ENCODE results near the gene TSC2. TPM values are rescaled to one million over a fixed set of nuclear protein-coding genes. Genes with fewer than 3 reads are reported as not detected.

Gene TSC2
- total and polyA plus RNA-seq, 8 donors, result 40.8 to 369 (median 76.0) TPM

GRCh38 chr16:2053897-2054296 lies 6.1 kb downstream of the TSC2 start:
- peak overlapping the region in 2 of 5 donors; percentile 63 to 73 for H3K27ac ChIP-seq
- no peaks in the 10 kb centered on the region for H3K27me3 ChIP-seq
- intact Hi-C loops (cut with DNase I; ENCODE audit: low total_unique reads), result no loop called here
- WGBS, 5 donors, result 94 to 97% (median 96%) methylated on average over 10 to 17 of the region's 17 CpGs
- peaks cover 9 to 16% (median 15%) of the 10 kb centered on the region in 4 donors for H3K4me1 ChIP-seq
- DNase-seq, result no peak
- TF ChIP-seq EP300 (IDR thresholded peaks at IDR 0.05) (no peak), POLR2AphosphoS5 (IDR thresholded peaks at IDR 0.05) (no peak), CTCF (IDR thresholded peaks at IDR 0.05) (no peak), POLR2A (IDR thresholded peaks at IDR 0.05) (no peak)
- peaks cover 38 to 87% (median 85%) of the 10 kb centered on the region in 4 donors for H3K36me3 ChIP-seq
- no peaks in the 10 kb centered on the region for H3K9me3 ChIP-seq
- no peak overlapping the region for H3K4me3 ChIP-seq

GRCh38 chr16:2054543-2055245 lies 6.9 kb downstream of the TSC2 start:
- H3K27ac ChIP-seq, result peak overlapping the region; percentile 42 to 77 (median 63)
- WGBS, 5 donors, result 43 to 65% (median 45%) methylated on average over 19 to 29 of the region's 29 CpGs
- peaks cover 38 to 95% (median 92%) of the 10 kb centered on the region in 4 donors for H3K36me3 ChIP-seq
- peak; percentile 71 to 93 for DNase-seq
- no peak for TF ChIP-seq EP300 (IDR thresholded peaks at IDR 0.05)
- TF ChIP-seq POLR2A (IDR thresholded peaks at IDR 0.05), result no peak
- peak in 2 of 3 donors; percentile 33 to 52 for TF ChIP-seq POLR2AphosphoS5 (IDR thresholded peaks at IDR 0.05)
- no peak for TF ChIP-seq CTCF (IDR thresholded peaks at IDR 0.05)
- no peaks in the 10 kb centered on the region for H3K9me3 ChIP-seq
- intact Hi-C loops (cut with DNase I; ENCODE audit: low total_unique reads), result no loop called here
- H3K27me3 ChIP-seq, result no peaks in the 10 kb centered on the region
- H3K4me1 ChIP-seq, result peaks cover 5 to 12% (median 10%) of the 10 kb centered on the region in 4 donors
- no peak overlapping the region for H3K4me3 ChIP-seq

- no peak overlapping the region for H3K27ac ChIP-seq
- intact Hi-C loops (cut with DNase I; ENCODE audit: low total_unique reads), result no loop called here
- H3K4me1 ChIP-seq, result peaks cover 5 to 12% (median 10%) of the 10 kb centered on the region in 4 donors
- no peak overlapping the region for H3K4me3 ChIP-seq
- H3K27me3 ChIP-seq, result no peaks in the 10 kb centered on the region
- H3K9me3 ChIP-seq, result no peaks in the 10 kb centered on the region
- peak in 1 of 2 donors; percentile 33 for DNase-seq
- H3K36me3 ChIP-seq, result peaks cover 43 to 99% (median 94%) of the 10 kb centered on the region in 4 donors
- no peak for TF ChIP-seq POLR2A (IDR thresholded peaks at IDR 0.05)
- no peak for TF ChIP-seq EP300 (IDR thresholded peaks at IDR 0.05)
- TF ChIP-seq CTCF (IDR thresholded peaks at IDR 0.05), result peak in 1 of 7 experiments; percentile 10
- no peak for TF ChIP-seq POLR2AphosphoS5 (IDR thresholded peaks at IDR 0.05)
- 77 to 86% (median 81%) methylated on average over 11 to 15 of the region's 15 CpGs for WGBS, 5 donors
These were observed 8.3 kb downstream of the TSC2 start for GRCh38 chr16:2056077-2056476.

GRCh38 chr16:2056681-2057407 lies 9.1 kb downstream of the TSC2 start:
- Histone ChIP-seq H3K27me3 (no peaks in the 10 kb centered on the region), H3K27ac (no peak overlapping the region), H3K4me3 (no peak overlapping the region), H3K9me3 (no peaks in the 10 kb centered on the region), H3K36me3 (peaks cover 41 to 99% (median 94%) of the 10 kb centered on the region in 4 donors), H3K4me1 (peaks cover 5 to 12% (median 10%) of the 10 kb centered on the region in 4 donors)
- no peak for DNase-seq
- intact Hi-C loops (cut with DNase I; ENCODE audit: low total_unique reads), result no loop called here
- no peak for TF ChIP-seq EP300 (IDR thresholded peaks at IDR 0.05)
- no peak for TF ChIP-seq CTCF (IDR thresholded peaks at IDR 0.05)
- TF ChIP-seq POLR2A (IDR thresholded peaks at IDR 0.05), result no peak
- no peak for TF ChIP-seq POLR2AphosphoS5 (IDR thresholded peaks at IDR 0.05)
- 86 to 96% (median 91%) methylated on average over 16 to 19 of the region's 19 CpGs for WGBS, 5 donors
